AG04449 (cell line): ENCODE data around the gene COL5A1.
"Not testable (repeated sequence)": the region's sequence is repeated elsewhere in the genome, so short reads cannot be mapped to it uniquely, and the experiment has no call there.

Experiments
- CTCF ChIA-PET: fragments of 350-600 bp; formaldehyde crosslinking; extraction: SDS; loops from one replicate; lab custom pipeline; 2021; ENCODE audit warnings: antibody characterized with exemption; lab: Yijun Ruan, JAX
- POLR2A ChIA-PET: fragments of 400-600, 350-600 bp; formaldehyde crosslinking; extraction: SDS; loops from one replicate; lab custom pipeline; 2020; ENCODE audit warnings: antibody characterized with exemption, inconsistent platforms; lab: Yijun Ruan, JAX
- DNase-seq: peaks from one replicate; pipeline ENCODE4 v3.0.0-alpha.2; 2010; ENCODE audit warnings: low read depth, low spot score
- H3K4me3 ChIP-seq: 2 replicates; pipeline ENCODE4 v1.5.1; 2011; ENCODE audit warnings: low read depth, mild to moderate bottlenecking, control low read depth, low read length
- CTCF ChIP-seq: IDR thresholded peaks from one replicate; pipeline ENCODE4 v1.5.1; 2011; ENCODE audit warnings: mild to moderate bottlenecking, moderate library complexity, low read length, control low read depth, inconsistent platforms; ENCODE audit not compliant: insufficient read depth; ENCODE audit errors: missing control alignments

Gene COL5A1

GRCh38 chr9:134682026-134682425, 40.4 kb downstream of the COL5A1 start:
- no peak for TF ChIP-seq CTCF
- no peak for DNase-seq
- CTCF ChIA-PET: interaction anchor here (1.0 to 3.5 kb wide), 5 partner anchors 9 to 233 kb away, joined by 3 to 16 read pairs (median 8); no protein-coding TSS in a partner anchor
- H3K4me3 ChIP-seq: no peak overlapping the region
- POLR2A ChIA-PET: interaction anchor here (1.4 kb wide), 1 partner anchor 11 kb away, joined by 4 read pairs; no protein-coding TSS in a partner anchor

- ChIA-PET POLR2A (interaction anchor here (1.4 kb wide), 1 partner anchor 12 kb away, joined by 4 read pairs; no protein-coding TSS in a partner anchor), CTCF (interaction anchor here (1.0 to 3.5 kb wide), 5 partner anchors 9 to 234 kb away, joined by 3 to 16 read pairs (median 4); no protein-coding TSS in a partner anchor)
- H3K4me3 ChIP-seq: no peak overlapping the region
- no peak for DNase-seq
- TF ChIP-seq CTCF: no peak
Observed at GRCh38 chr9:134682651-134683364, 41.2 kb downstream of the COL5A1 start.

- DNase-seq: no peak
- TF ChIP-seq CTCF: no peak
- ChIA-PET POLR2A (no interaction called here), CTCF (interaction anchor here (1.1 kb wide), 2 partner anchors 11 to 12 kb away, joined by 4 to 6 read pairs; no protein-coding TSS in a partner anchor)
- H3K4me3 ChIP-seq: no peak overlapping the region
Observed at GRCh38 chr9:134683714-134684374, 42.2 kb downstream of the COL5A1 start.

GRCh38 chr9:134684375-134684723, 42.7 kb downstream of the COL5A1 start:
- no peak for DNase-seq
- no peak for TF ChIP-seq CTCF
- no peak overlapping the region for H3K4me3 ChIP-seq
- ChIA-PET CTCF (interaction anchor here (1.1 kb wide), 1 partner anchor 11 kb away, joined by 6 read pairs; no protein-coding TSS in a partner anchor), POLR2A (no interaction called here)

DNA sequence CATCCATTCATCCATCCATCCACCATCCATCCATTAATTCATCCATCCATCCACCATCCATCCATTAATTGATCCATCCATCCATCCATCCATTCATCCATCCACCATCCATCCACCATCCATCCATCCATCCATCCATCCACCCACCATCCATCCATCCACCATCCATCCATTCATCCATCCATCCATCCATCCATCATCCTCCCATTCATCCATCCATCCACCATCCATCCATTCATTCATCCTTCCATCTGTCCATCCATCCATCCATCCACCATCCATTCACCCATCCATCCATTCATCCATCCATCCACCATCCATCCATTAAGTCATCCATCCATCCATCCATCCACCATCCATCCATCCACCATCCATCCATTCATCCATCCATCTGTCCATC, 43.3 kb downstream of the COL5A1 start:
- POLR2A ChIA-PET, CTCF ChIA-PET: not testable (repeated sequence)

DNA sequence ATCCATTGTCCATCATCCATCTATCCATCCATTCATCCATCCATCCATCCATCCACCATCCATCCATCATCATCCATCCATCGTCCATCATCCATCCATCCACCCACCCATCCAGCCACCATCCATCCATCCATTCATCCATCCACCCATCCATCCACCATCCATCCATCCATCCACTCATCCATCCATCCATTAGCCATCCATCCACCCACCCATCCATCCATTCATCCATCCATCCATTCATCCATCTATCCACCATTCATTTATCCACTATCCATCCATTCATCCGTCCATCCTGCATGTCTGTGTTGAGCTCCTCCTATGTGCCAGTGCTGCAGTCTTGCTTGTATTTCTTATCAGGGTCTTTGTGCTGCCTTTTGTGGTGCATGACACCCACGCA, 44.2 kb downstream of the COL5A1 start:
- no peak overlapping the region for H3K4me3 ChIP-seq
- POLR2A ChIA-PET: interaction anchor here (0.6 kb wide), 1 partner anchor 210 kb away, joined by 4 read pairs; no protein-coding TSS in a partner anchor
- no peak for TF ChIP-seq CTCF
- no peak for DNase-seq
- CTCF ChIA-PET: interaction anchor here (2.7 to 5.0 kb wide), 3 partner anchors 12 to 236 kb away, joined by 7 to 22 read pairs (median 12); no protein-coding TSS in a partner anchor

More for the DNA sequence above, 43.3 kb downstream of the COL5A1 start:
- DNase-seq, H3K4me3 ChIP-seq: not testable (repeated sequence)
